G401 (cell line): ENCODE data around the gene TUBA3D. TPM values are rescaled to one million over a fixed set of nuclear protein-coding genes. Genes with fewer than 3 reads are reported as not detected.
"Not testable (repeated sequence)": the region's sequence is repeated elsewhere in the genome, so short reads cannot be mapped to it uniquely, and the experiment has no call there.

Experiments
- DNase-seq: peaks from one replicate; pipeline ENCODE4 v3.0.0-alpha.2; 2015; ENCODE audit warnings: low spot score
- in situ Hi-C: cut with HindIII; loops from 2 replicates; pipeline ENCODE4 v1.10.0; 2016; ENCODE audit warnings: low sequenced_read_pairs, mixed read lengths
- total RNA-seq: library from RNA; depleted of rRNA; stranded (reverse); fragments of >200 nt; shearing (Covaris generic); gene quantifications from 2 replicates; pipeline ENCODE4 v1.2.3, GENCODE V29; 2014

TUBA3D gene
- total RNA-seq, 1 experiment from 2014 or later, result not detected

- in situ Hi-C loops, DNase-seq: not testable (repeated sequence)
These were observed 6.7 kb downstream of the TUBA3D start for GRCh38 chr2:131482506-131483155.

GRCh38 chr2:131483981-131484820 lies 8.3 kb downstream of the TUBA3D start:
- in situ Hi-C loops, DNase-seq: not testable (repeated sequence)

- DNase-seq, in situ Hi-C loops: not testable (repeated sequence)
These were observed 9.1 kb downstream of the TUBA3D start for GRCh38 chr2:131484906-131485460.

- in situ Hi-C loops, DNase-seq: not testable (repeated sequence)
These were observed 10.4 kb downstream of the TUBA3D start for GRCh38 chr2:131486201-131486902.

GRCh38 chr2:131488306-131489205 lies 12.6 kb downstream of the TUBA3D start:
- in situ Hi-C loops, result no loop called here
- DNase-seq, result no peak

GRCh38 chr2:131490616-131491468 lies 14.9 kb downstream of the TUBA3D start:
- in situ Hi-C loops, result not testable (repeated sequence)
- DNase-seq, result peak; percentile 44

GRCh38 chr2:131491469-131491836 lies 15.5 kb downstream of the TUBA3D start:
- in situ Hi-C loops, result not testable (repeated sequence)
- DNase-seq, result peak; percentile 38

GRCh38 chr2:131492015-131492417 lies 16.1 kb downstream of the TUBA3D start, which contains the start of gene MZT2A:
Gene MZT2A (minus strand): TSS chr2:131492397. CDS start chr2:131492376, 21 bp downstream.
- DNase-seq, in situ Hi-C loops: not testable (repeated sequence)

- peak; percentile 97 for DNase-seq
- in situ Hi-C loops, result no loop called here
These were observed 16.7 kb downstream of the TUBA3D start for GRCh38 chr2:131492418-131493198.

- no peak for DNase-seq
- in situ Hi-C loops, result no loop called here
These were observed 17.5 kb downstream of the TUBA3D start for GRCh38 chr2:131493199-131493968.

GRCh38 chr2:131495506-131495905 lies 19.6 kb downstream of the TUBA3D start:
- in situ Hi-C loops, DNase-seq: not testable (repeated sequence)

- DNase-seq, in situ Hi-C loops: not testable (repeated sequence)
These were observed 22.5 kb downstream of the TUBA3D start for GRCh38 chr2:131498321-131498973.

GRCh38 chr2:131503587-131503986 lies 27.7 kb downstream of the TUBA3D start:
- in situ Hi-C loops, DNase-seq: not testable (repeated sequence)

GRCh38 chr2:131504082-131504750 lies 28.3 kb downstream of the TUBA3D start:
- DNase-seq, in situ Hi-C loops: not testable (repeated sequence)

GRCh38 chr2:131509615-131510014 lies 33.7 kb downstream of the TUBA3D start:
- DNase-seq, result no peak
- in situ Hi-C loops, result no loop called here
